HEK293T (cell line): ENCODE data around the gene PDGFRB.

Source experiments
- BHLHE40 ChIP-seq: fragments of 450-650 bp; IDR thresholded peaks from 2 replicates; pipeline ENCODE4 v1.6.1; 2016; ENCODE audit warnings: mild to moderate bottlenecking, moderate library complexity, borderline replicate concordance
- FOXA1 ChIP-seq: fragments of 450-650 bp; IDR thresholded peaks from 2 replicates; pipeline ENCODE4 v1.6.1; 2016; ENCODE audit warnings: mild to moderate bottlenecking
- FOXK2 ChIP-seq: fragments of 450-650 bp; IDR thresholded peaks from 2 replicates; pipeline ENCODE4 v1.6.1; 2016; ENCODE audit warnings: mild to moderate bottlenecking
- L3MBTL2 ChIP-seq: fragments of 450-650 bp; conservative IDR thresholded peaks from 2 replicates; pipeline ENCODE4 v1.6.1; 2016; ENCODE audit warnings: mild to moderate bottlenecking
- LEF1 ChIP-seq: fragments of 450-650 bp; IDR thresholded peaks from 2 replicates; pipeline ENCODE4 v1.6.1; 2017; ENCODE audit warnings: mild to moderate bottlenecking, borderline replicate concordance
- SP1 ChIP-seq: fragments of 450-650 bp; IDR thresholded peaks from 2 replicates; pipeline ENCODE4 v1.6.1; 2017
- ZNF384 ChIP-seq: fragments of 450-650 bp; IDR thresholded peaks from 2 replicates; pipeline ENCODE4 v1.6.1; 2016
- TF ChIP-seq, protein P1 (sequence below): fragments of 450-650 bp; IDR thresholded peaks from 2 replicates; pipeline ENCODE4 v1.6.1; 2016

GRCh38 chr5:150189326-150189725 is 33.7 kb upstream of the PDGFRB start:
- no peak for TF ChIP-seq L3MBTL2
- TF ChIP-seq SP1 = no peak
- TF ChIP-seq, protein P1, sequence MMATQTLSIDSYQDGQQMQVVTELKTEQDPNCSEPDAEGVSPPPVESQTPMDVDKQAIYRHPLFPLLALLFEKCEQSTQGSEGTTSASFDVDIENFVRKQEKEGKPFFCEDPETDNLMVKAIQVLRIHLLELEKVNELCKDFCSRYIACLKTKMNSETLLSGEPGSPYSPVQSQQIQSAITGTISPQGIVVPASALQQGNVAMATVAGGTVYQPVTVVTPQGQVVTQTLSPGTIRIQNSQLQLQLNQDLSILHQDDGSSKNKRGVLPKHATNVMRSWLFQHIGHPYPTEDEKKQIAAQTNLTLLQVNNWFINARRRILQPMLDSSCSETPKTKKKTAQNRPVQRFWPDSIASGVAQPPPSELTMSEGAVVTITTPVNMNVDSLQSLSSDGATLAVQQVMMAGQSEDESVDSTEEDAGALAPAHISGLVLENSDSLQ = no peak
- TF ChIP-seq ZNF384 = no peak
- no peak for TF ChIP-seq LEF1
- TF ChIP-seq FOXK2 = no peak
- TF ChIP-seq FOXA1 = no peak
- no peak for TF ChIP-seq BHLHE40
